Gastroesophageal sphincter (tissue), 3 donors: Measurements from ENCODE around the gene TSPAN17.

ENCODE experiments used
- CTCF ChIP-seq, 4 experiments: fragments of 200-600 bp in 2 of 4; fragments of 450-650 bp in 2 of 4; sonication (generic) in 1 of 4; IDR thresholded peaks; one replicate each; pipeline ENCODE4 v1.5.1; 2017 to 2019; ENCODE audit warnings: antibody characterized with exemption in 4 of 4, mild to moderate bottlenecking in 2 of 4, moderate library complexity in 2 of 4
- EP300 ChIP-seq: sonication (generic); formaldehyde crosslinking; IDR thresholded peaks from one replicate; pipeline ENCODE4 v1.6.1; 2017; ENCODE audit warnings: antibody characterized with exemption, mild to moderate bottlenecking
- POLR2A ChIP-seq, 2 donors: fragments of 450-650 bp; IDR thresholded peaks; one replicate each; pipeline ENCODE4 v1.6.1; 2017; ENCODE audit warnings: antibody characterized with exemption in 2 of 2, mild to moderate bottlenecking in 2 of 2, moderate library complexity in 1 of 2
- POLR2AphosphoS5 ChIP-seq: sonication (generic); formaldehyde crosslinking; IDR thresholded peaks from one replicate; pipeline ENCODE4 v1.6.1; 2017; ENCODE audit warnings: antibody characterized with exemption

DNA sequence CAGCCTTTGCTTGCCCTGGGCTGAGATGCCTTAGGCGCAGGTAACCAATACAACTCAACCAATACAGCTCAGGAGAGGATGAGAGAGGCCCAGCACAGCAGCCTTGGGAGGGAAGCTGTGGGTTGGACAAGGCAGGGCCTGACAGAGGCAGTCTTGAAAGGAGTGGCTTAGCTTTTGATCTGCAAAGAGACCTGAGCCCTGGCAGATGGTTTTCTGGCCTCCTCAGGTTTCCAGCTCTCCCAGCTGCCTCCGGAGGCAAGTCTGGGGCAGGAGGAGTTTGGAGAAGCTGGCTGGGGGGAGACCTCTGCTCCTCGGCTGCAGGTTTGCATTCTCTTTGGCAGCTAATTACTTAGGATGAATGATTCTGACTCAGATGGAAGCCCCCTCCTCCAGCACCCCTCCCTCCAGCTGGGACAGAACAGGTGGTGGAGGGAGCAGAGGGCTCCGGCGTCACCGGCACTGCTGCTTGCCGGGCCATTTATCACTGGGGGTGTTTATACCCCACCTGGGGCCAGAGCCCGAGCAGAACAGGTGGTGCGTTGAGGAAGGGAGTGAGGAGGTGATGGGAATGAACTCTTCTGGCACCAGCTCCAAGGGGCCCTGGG lies 50.8 kb downstream of the TSPAN17 start:
- TF ChIP-seq CTCF (IDR thresholded peaks at IDR 0.05) = no peak
- no peak for TF ChIP-seq POLR2A (IDR thresholded peaks at IDR 0.05)
- no peak for TF ChIP-seq EP300
- no peak for TF ChIP-seq POLR2AphosphoS5
